Lower lobe of right lung (tissue), 2 donors: ENCODE data around the gene VIPR2. TPM values are rescaled to one million over a fixed set of nuclear protein-coding genes. Genes with fewer than 3 reads are reported as not detected.

Source experiments
- ATAC-seq, 2 donors: fragments of 200-7000 bp; cut with Tn5 transposase; one replicate each; pipeline ENCODE4 v1.9.1; 2020 to 2022; ENCODE audit warnings: mild to moderate bottlenecking in 2 of 2, moderate library complexity in 2 of 2
- DNase-seq: peaks from one replicate; pipeline ENCODE4 v3.0.0-alpha.2; 2020
- H3K27ac ChIP-seq: fragments of 200-600 bp; one replicate; pipeline ENCODE4 v1.8.0; 2022
- H3K27me3 ChIP-seq: fragments of 200-600 bp; one replicate; pipeline ENCODE4 v1.8.0; 2022; ENCODE audit warnings: low read depth
- H3K36me3 ChIP-seq: fragments of 200-600 bp; one replicate; pipeline ENCODE4 v1.8.0; 2022; ENCODE audit warnings: mild to moderate bottlenecking
- H3K4me1 ChIP-seq: fragments of 200-600 bp; one replicate; pipeline ENCODE4 v1.8.0; 2022
- H3K4me3 ChIP-seq: fragments of 200-600 bp; one replicate; pipeline ENCODE4 v1.8.0; 2022; ENCODE audit warnings: mild to moderate bottlenecking
- H3K9me3 ChIP-seq: fragments of 200-600 bp; one replicate; pipeline ENCODE4 v1.8.0; 2022
- CTCF ChIP-seq: fragments of 200-600 bp; IDR thresholded peaks from one replicate; pipeline ENCODE4 v1.8.0; 2022; ENCODE audit warnings: antibody characterized with exemption, mild to moderate bottlenecking
- intact Hi-C: fragments of 100-400 bp; cut with DNase I; formaldehyde crosslinking; loops from one replicate; pipeline ENCODE4 v1.11.0; 2022
- total RNA-seq: library from RNA; stranded (reverse); fragmentation: NEBNext Ultra II Directional; extraction: Animal tissue kit (Norgen Biotek cat#: 25700); gene quantifications from one replicate; pipeline ENCODE4 v1.2.1, GENCODE V29; 2021
- donor health status: DM: no; HTN: yes; CAD: no; lungs with severe emphysema.

VIPR2 gene
- total RNA-seq, 1 donor from 2014 or later, result 0.80 TPM

GRCh38 chr7:159108491-159108890, 36.2 kb downstream of the VIPR2 start:
- Histone ChIP-seq H3K4me3 (no peak overlapping the region), H3K27me3 (peaks cover 14% of the 10 kb centered on the region), H3K9me3 (no peaks in the 10 kb centered on the region), H3K4me1 (peaks cover 4% of the 10 kb centered on the region), H3K36me3 (no peaks in the 10 kb centered on the region), H3K27ac (no peak overlapping the region)
- TF ChIP-seq CTCF, result no peak
- peak; percentile 14 for DNase-seq
- intact Hi-C loops, result no loop called here
- no peak for ATAC-seq

GRCh38 chr7:159107161-159107892, 37.3 kb downstream of the VIPR2 start:
- Histone ChIP-seq H3K27ac (no peak overlapping the region), H3K36me3 (no peaks in the 10 kb centered on the region), H3K4me3 (no peak overlapping the region), H3K27me3 (peaks cover 9% of the 10 kb centered on the region), H3K9me3 (no peaks in the 10 kb centered on the region), H3K4me1 (peaks cover 4% of the 10 kb centered on the region)
- DNase-seq (peak; percentile 17), ATAC-seq (no peak)
- intact Hi-C loops, result no loop called here
- TF ChIP-seq CTCF, result no peak

DNA sequence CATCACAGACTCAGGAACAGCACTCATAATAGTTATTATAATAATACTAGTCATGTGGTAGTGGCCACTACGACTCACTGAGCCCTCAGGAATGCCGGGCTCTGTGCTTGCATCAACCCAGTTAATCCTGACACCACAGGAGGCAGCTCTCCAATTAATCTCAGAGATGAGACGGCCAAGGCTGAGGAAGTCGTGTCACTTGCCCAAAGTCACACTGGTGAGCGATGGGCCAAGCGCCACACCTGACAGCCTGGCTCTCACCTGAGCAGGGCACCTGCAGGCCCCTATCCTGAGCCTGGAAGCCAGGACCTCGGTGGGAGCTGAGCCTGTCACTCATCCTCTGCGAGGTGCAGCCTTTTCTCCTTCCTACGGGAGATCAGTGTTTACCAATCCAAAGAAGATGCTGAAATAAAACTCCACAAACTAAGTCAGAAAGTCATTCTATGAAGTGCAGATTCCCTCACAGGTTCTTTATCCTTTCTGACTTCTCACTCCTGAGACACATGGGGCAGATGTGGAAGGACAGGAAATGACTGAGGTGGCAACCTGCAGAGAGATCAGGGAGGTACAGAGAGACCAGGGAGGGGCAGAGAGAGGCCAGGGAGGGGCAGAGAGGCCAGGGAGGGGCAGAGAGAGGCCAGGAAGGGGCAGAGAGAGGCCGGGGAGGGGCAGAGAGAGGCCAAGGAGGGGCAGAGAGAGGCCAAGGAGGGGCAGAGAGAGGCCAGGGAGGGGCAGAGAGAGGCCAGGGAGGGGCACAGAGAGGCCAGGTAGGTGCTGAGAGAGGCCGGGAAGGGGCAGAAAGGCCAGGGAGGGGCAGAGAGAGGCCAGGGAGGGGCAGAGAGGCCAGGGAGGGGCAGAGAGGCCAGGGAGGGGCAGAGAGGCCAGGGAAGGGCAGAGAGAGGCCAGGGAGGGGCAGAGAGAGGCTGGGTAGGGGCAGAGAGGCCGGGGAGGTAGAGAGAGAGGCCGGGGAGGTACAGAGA, 38.5 kb downstream of the VIPR2 start:
- no peak for ATAC-seq
- no peak overlapping the region for H3K4me3 ChIP-seq
- TF ChIP-seq CTCF, result no peak
- intact Hi-C loops, result no loop called here
- no peaks in the 10 kb centered on the region for H3K36me3 ChIP-seq
- peaks cover 9% of the 10 kb centered on the region for H3K27me3 ChIP-seq
- no peak for DNase-seq
- H3K9me3 ChIP-seq, result no peaks in the 10 kb centered on the region
- peaks cover 4% of the 10 kb centered on the region for H3K4me1 ChIP-seq
- no peak overlapping the region for H3K27ac ChIP-seq

DNA sequence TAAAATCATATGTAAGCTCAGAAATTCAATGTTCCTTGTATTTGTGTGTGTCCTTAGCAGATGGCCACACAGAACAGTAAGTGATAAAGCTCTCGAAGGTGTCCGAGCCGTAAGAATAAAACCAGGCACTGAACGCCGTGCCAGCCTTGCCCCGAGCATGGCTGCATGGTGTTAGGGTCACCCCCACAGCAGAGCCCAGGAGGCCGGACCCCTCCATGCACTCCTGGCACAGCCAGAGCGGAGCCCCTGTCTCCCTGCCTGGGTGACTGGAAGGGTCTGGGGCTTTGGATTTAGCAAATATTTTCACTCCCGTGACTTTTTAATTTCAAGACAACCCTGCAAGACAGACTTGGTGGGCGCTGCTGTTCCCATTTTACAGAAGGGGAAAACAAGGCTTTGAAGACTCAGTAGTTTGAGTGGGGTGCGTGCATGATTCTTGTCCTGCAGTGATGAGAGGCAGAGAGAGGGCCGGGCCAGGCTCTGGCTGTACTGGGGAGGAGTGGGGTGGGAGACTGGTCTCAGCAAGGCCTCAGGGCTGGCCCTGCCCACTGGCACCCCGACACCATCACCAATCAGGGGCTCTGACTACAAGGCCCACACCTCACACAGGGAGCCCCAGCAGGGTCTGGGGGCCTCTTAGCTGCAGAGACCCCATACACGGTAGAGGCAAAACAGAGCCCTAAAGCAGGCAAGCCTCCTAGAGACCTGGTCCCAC, 39.4 kb downstream of the VIPR2 start:
- ATAC-seq (no peak), DNase-seq (no peak)
- H3K4me3 ChIP-seq, result no peak overlapping the region
- peaks cover 9% of the 10 kb centered on the region for H3K27me3 ChIP-seq
- peaks cover 4% of the 10 kb centered on the region for H3K4me1 ChIP-seq
- no peak for TF ChIP-seq CTCF
- H3K36me3 ChIP-seq, result no peaks in the 10 kb centered on the region
- intact Hi-C loops, result no loop called here
- H3K27ac ChIP-seq, result no peak overlapping the region
- H3K9me3 ChIP-seq, result no peaks in the 10 kb centered on the region

- H3K27ac ChIP-seq, result no peak overlapping the region
- intact Hi-C loops, result no loop called here
- H3K27me3 ChIP-seq, result peaks cover 9% of the 10 kb centered on the region
- no peaks in the 10 kb centered on the region for H3K36me3 ChIP-seq
- ATAC-seq (peak; percentile 23 to 41), DNase-seq (peak; percentile 37)
- no peak for TF ChIP-seq CTCF
- no peaks in the 10 kb centered on the region for H3K9me3 ChIP-seq
- no peak overlapping the region for H3K4me3 ChIP-seq
- peaks cover 9% of the 10 kb centered on the region for H3K4me1 ChIP-seq
Observed at GRCh38 chr7:159104188-159104920, 40.3 kb downstream of the VIPR2 start.
